HepG2 (cell line): ENCODE data around the gene GRM4. TPM values are rescaled to one million over a fixed set of nuclear protein-coding genes. Genes with fewer than 3 reads are reported as not detected.

ENCODE experiments used
- ATAC-seq: fragments of 200-7000 bp; cut with Tn5 transposase; 3 replicates; pipeline ENCODE4 v1.9.1; 2020; ENCODE audit warnings: mild to moderate bottlenecking, moderate library complexity
- Bru-seq: library from RNA; stranded (reverse); fragments of 400-500 nt; gene quantifications from one replicate; lab custom pipeline; 2021; lab: Mats Ljungman, UMichigan
- BruChase-seq, 2 experiments: library from RNA; stranded (reverse); fragments of 400-500 nt; gene quantifications; one replicate each; lab custom pipeline; 2021; lab: Mats Ljungman, UMichigan
- BruUV-seq: library from RNA; stranded (reverse); fragments of 400-500 nt; replicated peaks from 2 replicates; lab custom pipeline; 2021; lab: Mats Ljungman, UMichigan
- CTCF ChIA-PET: fragments of 300-600 bp; formaldehyde crosslinking; extraction: SDS; loops from one replicate; lab custom pipeline; 2021; ENCODE audit warnings: low total read pairs, inconsistent platforms, low intra/inter-chr PET ratio; lab: Yijun Ruan, JAX
- POLR2A ChIA-PET: fragments of 350-600 bp; sonication (Branson Sonifier 250); formaldehyde crosslinking; loops from one replicate; lab custom pipeline; 2020; ENCODE audit warnings: antibody characterized with exemption, inconsistent platforms; lab: Yijun Ruan, JAX
- DNase-seq: peaks from one replicate; pipeline ENCODE4 v3.0.0-alpha.2; 2015; ENCODE audit warnings: low spot score
- FAIRE-seq: peaks from 3 replicates; lab custom pipeline; 2011; peaks lifted over from hg19 to GRCh38; lab: Jason Lieb, UNC
- H2AFZ ChIP-seq: one replicate; pipeline ENCODE4 v1.6.1; 2011; ENCODE audit warnings: low read length, inconsistent platforms
- H3K27ac ChIP-seq: fragments of 300-600 bp; 3 replicates; pipeline ENCODE4 v1.8.0; 2011; ENCODE audit warnings: mixed run types, mild to moderate bottlenecking, mixed read lengths, low read length, inconsistent platforms; ENCODE audit not compliant: insufficient read depth; ENCODE audit errors: extremely low read length
- H3K27me3 ChIP-seq, 2 experiments: fragments of 200-600 bp in 1 of 2; 2 replicates in 1 of 2; 3 replicates in 1 of 2; pipeline versions ENCODE4 v1.6.0 to v1.8.0; 2011; ENCODE audit warnings: low read length in 2 of 2, mild to moderate bottlenecking in 2 of 2, moderate library complexity in 2 of 2, inconsistent platforms in 1 of 2; ENCODE audit not compliant: insufficient read depth in 2 of 2, control insufficient read depth in 1 of 2
- H3K36me3 ChIP-seq, 2 experiments: fragments of 200-600 bp in 1 of 2; replicated peaks in 1 of 2; 2 replicates in 1 of 2; 3 replicates in 1 of 2; pipeline versions ENCODE4 v1.5.1 to v1.8.0; 2011; ENCODE audit warnings: low read length in 2 of 2, inconsistent platforms in 1 of 2; ENCODE audit not compliant: insufficient read depth in 2 of 2, control insufficient read depth in 1 of 2
- H3K4me1 ChIP-seq: 2 replicates; pipeline ENCODE4 v1.5.1; 2012; ENCODE audit warnings: low read length, inconsistent platforms; ENCODE audit not compliant: insufficient read depth
- H3K4me2 ChIP-seq: 2 replicates; pipeline ENCODE4 v1.6.0; 2011; ENCODE audit warnings: low read depth, low read length, inconsistent platforms
- H3K4me3 ChIP-seq, 3 experiments: fragments of 200-600 bp in 1 of 3; sonication (generic), shearing (Covaris generic) in 1 of 3; replicated peaks in 1 of 3; 2 replicates each; pipeline ENCODE4 v1.5.1; 2011 to 2016; ENCODE audit warnings: low read length in 3 of 3, inconsistent platforms in 2 of 3, low read depth in 2 of 3, mild to moderate bottlenecking in 2 of 3, control low read depth in 1 of 3, mixed read lengths in 1 of 3; ENCODE audit not compliant: insufficient read depth in 1 of 3
- H3K79me2 ChIP-seq: one replicate; pipeline ENCODE4 v1.6.1; 2011; ENCODE audit warnings: low read length, inconsistent platforms; ENCODE audit not compliant: insufficient read depth
- H3K9ac ChIP-seq: 2 replicates; pipeline ENCODE4 v1.6.0; 2011; ENCODE audit warnings: mild to moderate bottlenecking, low read depth, low read length, inconsistent platforms; ENCODE audit not compliant: insufficient read depth
- H3K9me3 ChIP-seq: 2 replicates; pipeline ENCODE4 v1.5.1; 2012; ENCODE audit warnings: mild to moderate bottlenecking, low read length
- H4K20me1 ChIP-seq: 2 replicates; pipeline ENCODE4 v1.6.0; 2011; ENCODE audit warnings: inconsistent platforms, mild to moderate bottlenecking, low read length, moderate library complexity; ENCODE audit not compliant: insufficient read depth
- FOSL2 ChIP-seq: sonication (generic); formaldehyde crosslinking; IDR thresholded peaks from 2 replicates; pipeline ENCODE4 v1.4.0; 2020; ENCODE audit warnings: missing genetic modification reagents
- ZNF263 ChIP-seq: sonication (generic); formaldehyde crosslinking; IDR thresholded peaks from 2 replicates; pipeline ENCODE4 v1.4.0; 2020; ENCODE audit warnings: missing genetic modification reagents
- WGBS: methylation state at CpG from one replicate; pipeline ENCODE4 v1.1.6; 2017; ENCODE audit warnings: low lambda C conversion rate; 5-methylcytosine and 5-hydroxymethylcytosine counted together
- in situ Hi-C: cut with HindIII; loops from 2 replicates; pipeline ENCODE4 v1.10.0; 2017; ENCODE audit warnings: low pct_unique_long_range_greater_than_20kb; ENCODE audit not compliant: extremely low pct_ligation_motif_present
- intact Hi-C: fragments of 100-400 bp; cut with micrococcal nuclease; formaldehyde crosslinking; loops from one replicate; pipeline ENCODE4 v1.10.0; 2022; ENCODE audit not compliant: unreplicated experiment
- long read RNA-seq, 2 experiments: library from RNA in 1 of 2; library from polyadenylated mRNA in 1 of 2; stranded (forward) in 1 of 2; unstranded in 1 of 2; transcript quantifications; one replicate each; pipeline ENCODE4 v2.0.0, GENCODE V29; 2019 to 2022
- polyA minus RNA-seq, 3 experiments: library from RNA; depleted of rRNA, polyadenylated mRNA; stranded (reverse); fragments of >200 nt; gene quantifications; 2 replicates each; pipeline ENCODE4 v1.2.3, GENCODE V29; 2011; ENCODE audit warnings: low replicate concordance in 1 of 3
- polyA plus RNA-seq, 8 experiments: library from polyadenylated mRNA; depleted of rRNA in 3 of 8; stranded (reverse) in 7 of 8; unstranded in 1 of 8; fragments of >200 nt; fragmentation: Illumina TruSeq in 4 of 8; extraction: Trizol in 4 of 8; gene quantifications; 2 replicates each; pipeline versions ENCODE4 v1.2.1 to v1.2.3, GENCODE V29; 2011 to 2016; ENCODE audit warnings: low read depth in 4 of 8, missing spikeins in 1 of 8, mixed read lengths in 1 of 8; ENCODE audit not compliant: insufficient read depth in 1 of 8
- total RNA-seq, 5 experiments: library from RNA; depleted of rRNA; stranded (reverse); fragments of >200 nt; fragmentation: Illumina TruSeq; extraction: Trizol; gene quantifications; 2 replicates each; pipeline ENCODE4 v1.2.3, GENCODE V29; 2016; ENCODE audit warnings: low read depth in 1 of 5

The GRM4 gene
- total RNA-seq (2016; rRNA removed; fragmentation: Illumina TruSeq; extraction: Trizol) (not detected in 2 replicates), polyA plus RNA-seq (2011; rRNA removed) (not detected in 2 replicates), polyA minus RNA-seq (2011; rRNA and poly(A)+ RNA removed; ENCODE audit: low replicate concordance) (0.09 TPM in 1 of 2 replicates, not detected in the other), Bru-seq, nascent RNA (percentile 1 among the genes with signal in this experiment), BruChase-seq, experiment 1, labeled RNA remaining after a 6-hour chase (percentile 3 among the genes with signal in this experiment), BruChase-seq, experiment 2, labeled RNA remaining after a 2-hour chase (percentile 3 among the genes with signal in this experiment)
- not detected in 2 replicates for total RNA-seq (2016; cell fraction: cytosol; rRNA removed; fragmentation: Illumina TruSeq; extraction: Trizol; ENCODE audit: low read depth)
- not detected in 2 replicates for total RNA-seq (2016; cell fraction: insoluble cytoplasmic fraction; rRNA removed; fragmentation: Illumina TruSeq; extraction: Trizol)
- total RNA-seq (2016; cell fraction: membrane; rRNA removed; fragmentation: Illumina TruSeq; extraction: Trizol): not detected in 2 replicates
- not detected in 2 replicates for total RNA-seq (2016; cell fraction: nucleus; rRNA removed; fragmentation: Illumina TruSeq; extraction: Trizol)
- not detected in 2 replicates for polyA plus RNA-seq (2011; cell fraction: cytosol; rRNA removed)
- polyA plus RNA-seq (2011; cell fraction: nucleus; rRNA removed): not detected in 2 replicates
- polyA plus RNA-seq (2012): not detected in 2 replicates
- not detected in 2 replicates for polyA plus RNA-seq (2016; cell fraction: cytosol; fragmentation: Illumina TruSeq; extraction: Trizol; ENCODE audit: low read depth)
- polyA plus RNA-seq (2016; cell fraction: insoluble cytoplasmic fraction; fragmentation: Illumina TruSeq; extraction: Trizol; ENCODE audit: low read depth): not detected in 2 replicates
- not detected in 2 replicates for polyA plus RNA-seq (2016; cell fraction: membrane; fragmentation: Illumina TruSeq; extraction: Trizol; ENCODE audit: low read depth)
- not detected in 2 replicates for polyA plus RNA-seq (2016; cell fraction: nucleus; fragmentation: Illumina TruSeq; extraction: Trizol; ENCODE audit: insufficient read depth, low read depth)
- polyA minus RNA-seq (2011; cell fraction: cytosol; rRNA and poly(A)+ RNA removed): not detected in 2 replicates
- not detected in 2 replicates for polyA minus RNA-seq (2011; cell fraction: nucleus; rRNA and poly(A)+ RNA removed)
- long read RNA-seq, experiment 1: 0 reads
- long read RNA-seq, experiment 2: 0 reads

DNA sequence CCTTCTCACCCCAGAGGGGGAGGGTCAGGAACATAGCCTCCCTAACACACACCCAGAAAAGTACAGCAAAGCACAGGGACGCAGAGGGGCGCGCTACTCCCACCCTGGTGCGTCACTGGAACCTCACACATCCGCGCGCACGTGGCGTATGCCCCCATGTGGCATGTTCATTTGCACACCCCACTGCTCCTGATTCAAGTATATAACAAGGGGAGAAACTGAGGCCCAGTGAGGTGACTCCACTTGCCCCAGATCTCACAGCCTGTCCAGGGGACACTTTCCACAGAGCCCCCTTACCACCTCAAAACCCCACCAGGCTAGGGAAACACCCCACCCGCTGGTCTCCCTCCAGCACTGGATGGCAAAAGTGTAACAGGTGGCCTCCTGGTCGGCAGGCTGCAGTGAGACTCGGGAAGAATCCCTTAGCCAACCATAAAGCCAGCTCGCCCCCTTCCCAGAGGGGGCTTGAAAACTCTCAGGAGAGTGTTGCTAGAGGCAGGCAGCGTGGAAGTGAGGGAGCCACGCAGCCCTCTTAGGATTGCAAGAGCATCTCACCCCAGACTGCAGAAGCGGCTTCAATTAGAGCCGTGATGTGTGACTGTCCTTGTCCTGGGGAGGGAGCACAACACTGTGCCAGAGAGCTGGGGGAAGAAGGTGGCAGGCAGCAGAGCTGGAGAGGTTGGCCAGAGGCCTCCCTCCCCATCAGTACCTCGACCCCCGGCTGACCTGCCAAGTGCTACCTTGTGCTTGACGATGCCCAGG is at the start of gene GRM4:
Gene GRM4 (minus strand): TSS at position 67 of the 762 bp plus-strand sequence. CDS start 12,591 bp downstream, outside the sequence.
- Histone ChIP-seq H3K36me3 (no peaks in the 10 kb centered on the region), H3K4me2 (peak within 1 kb of the TSS; percentile 48; the same call in 1 of the 2 replicates), H3K27me3 (peaks cover 23 to 87% of the 10 kb centered on the region in 2 experiments; a peak in 4 of 5 replicates), H4K20me1 (peaks cover 10% of the 10 kb centered on the region; the same call in 1 of the 2 replicates), H3K27ac (no peak within 1 kb of the TSS), H3K9ac (no peak within 1 kb of the TSS), H3K4me3 (peak within 1 kb of the TSS in 1 of 3 experiments; percentile 49; a peak in 1 of 6 replicates), H3K4me1 (peaks cover 7% of the 10 kb centered on the region; the same call in 1 of the 2 replicates), H2AFZ (no peak within 1 kb of the TSS), H3K9me3 (no peaks in the 10 kb centered on the region), H3K79me2 (no peaks in the 10 kb centered on the region)
- DNase-seq (no peak), FAIRE-seq (no peak), ATAC-seq (no peak)
- in situ Hi-C loops: no loop called here
- intact Hi-C loops: no loop called here
- BruUV-seq: no TSS peak
- TF ChIP-seq FOSL2 (CRISPR knock-in tag): no peak
- TF ChIP-seq ZNF263 (CRISPR knock-in tag): peak; percentile 43; the same call in 1 of the 2 replicates
- ChIA-PET POLR2A (no interaction called here), CTCF (no interaction called here)
- WGBS: 43% methylated on average over 19 of the region's 20 CpGs
